ENCODE data around the gene CFAP97D1. TPM values are rescaled to one million over a fixed set of nuclear protein-coding genes. Genes with fewer than 3 reads are reported as not detected.

CFAP97D1 gene
- total RNA-seq, 2 experiments from 2014 or later: not detected

DNA sequence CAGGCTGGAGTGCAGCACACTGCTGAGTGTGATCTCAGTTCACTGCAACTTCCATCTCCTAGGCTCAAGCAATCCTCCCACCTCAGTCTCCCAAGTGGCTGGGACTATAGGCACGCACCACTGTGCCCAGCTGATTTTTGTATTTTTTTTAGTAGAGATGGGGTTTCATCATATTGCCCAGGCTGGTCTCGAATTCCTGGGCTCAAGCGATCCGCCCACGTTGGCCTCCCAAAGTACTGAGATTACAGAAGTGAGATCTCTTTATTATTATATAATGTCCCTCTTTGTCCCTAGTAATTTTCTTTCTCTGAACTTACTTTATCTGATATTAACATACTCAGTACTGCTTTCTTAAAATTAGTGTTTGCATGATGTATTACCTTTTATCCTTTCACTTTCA lies 8.3 kb downstream of the CFAP97D1 start:
- no peak overlapping the region for H2AFZ ChIP-seq (ENCODE audit: low read length)
- H3K79me2 ChIP-seq (ENCODE audit: insufficient read depth, low read depth, low read length): no peaks in the 10 kb centered on the region
- H3K36me3 ChIP-seq (ENCODE audit: insufficient read depth, low read length): no peaks in the 10 kb centered on the region
- BruUV-seq (replicated peaks): no TSS peak
- DNase-seq (ENCODE audit: low spot score): no peak
- TF ChIP-seq, protein P1, sequence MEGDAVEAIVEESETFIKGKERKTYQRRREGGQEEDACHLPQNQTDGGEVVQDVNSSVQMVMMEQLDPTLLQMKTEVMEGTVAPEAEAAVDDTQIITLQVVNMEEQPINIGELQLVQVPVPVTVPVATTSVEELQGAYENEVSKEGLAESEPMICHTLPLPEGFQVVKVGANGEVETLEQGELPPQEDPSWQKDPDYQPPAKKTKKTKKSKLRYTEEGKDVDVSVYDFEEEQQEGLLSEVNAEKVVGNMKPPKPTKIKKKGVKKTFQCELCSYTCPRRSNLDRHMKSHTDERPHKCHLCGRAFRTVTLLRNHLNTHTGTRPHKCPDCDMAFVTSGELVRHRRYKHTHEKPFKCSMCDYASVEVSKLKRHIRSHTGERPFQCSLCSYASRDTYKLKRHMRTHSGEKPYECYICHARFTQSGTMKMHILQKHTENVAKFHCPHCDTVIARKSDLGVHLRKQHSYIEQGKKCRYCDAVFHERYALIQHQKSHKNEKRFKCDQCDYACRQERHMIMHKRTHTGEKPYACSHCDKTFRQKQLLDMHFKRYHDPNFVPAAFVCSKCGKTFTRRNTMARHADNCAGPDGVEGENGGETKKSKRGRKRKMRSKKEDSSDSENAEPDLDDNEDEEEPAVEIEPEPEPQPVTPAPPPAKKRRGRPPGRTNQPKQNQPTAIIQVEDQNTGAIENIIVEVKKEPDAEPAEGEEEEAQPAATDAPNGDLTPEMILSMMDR (conservative IDR thresholded peaks at IDR 0.05; ENCODE audit: low read length): no peak
- no peak for TF ChIP-seq EZH2phosphoT487 (IDR thresholded peaks at IDR 0.05; ENCODE audit: borderline replicate concordance, low read depth, low read length)
- intact Hi-C loops (cut with micrococcal nuclease; ENCODE audit: unreplicated experiment): no loop called here
- no peak overlapping the region for H3K4me3 ChIP-seq (ENCODE audit: low read depth, low read length, poor library complexity, severe bottlenecking)
- H3K4me2 ChIP-seq (ENCODE audit: low read length): no peak overlapping the region
- H4K20me1 ChIP-seq (ENCODE audit: insufficient read depth, low read length): no peaks in the 10 kb centered on the region
- H3K4me1 ChIP-seq (ENCODE audit: insufficient read depth, low read length, poor library complexity, severe bottlenecking): no peaks in the 10 kb centered on the region
- no peaks in the 10 kb centered on the region for H3K9me3 ChIP-seq (ENCODE audit: low read length)
- no peaks in the 10 kb centered on the region for H3K9me2 ChIP-seq (ENCODE audit: insufficient read depth, low read length)
- no peak overlapping the region for H3K27ac ChIP-seq (ENCODE audit: low read depth, low read length, poor library complexity, severe bottlenecking)
- POLR2A ChIA-PET: interaction anchor here (0.5 kb wide), 2 partner anchors 1004 to 1277 kb away, joined by 3 to 4 read pairs; no protein-coding TSS in a partner anchor
- CTCF ChIA-PET (ENCODE audit: unreplicated experiment): no interaction called here

DNA sequence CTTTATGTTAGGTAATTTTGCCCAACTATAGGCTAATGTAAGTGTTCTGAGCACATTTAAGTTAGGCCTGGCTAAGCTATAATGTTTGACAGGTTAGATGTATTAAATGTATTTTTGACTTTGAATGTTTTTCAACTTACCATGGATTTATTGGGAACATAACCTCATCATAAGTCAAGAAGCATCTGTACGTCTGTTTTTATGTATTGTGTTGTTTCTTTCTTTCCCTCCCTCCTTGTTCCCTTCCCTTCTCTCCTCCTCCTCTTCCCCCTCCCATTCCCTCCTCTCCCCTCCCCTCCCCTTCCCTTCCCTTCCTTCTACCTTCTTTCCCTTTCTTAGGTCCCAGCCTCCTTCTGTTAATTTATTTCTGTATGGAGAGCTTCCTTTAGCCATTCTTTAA lies 9.2 kb downstream of the CFAP97D1 start:
- intact Hi-C loops (cut with micrococcal nuclease; ENCODE audit: unreplicated experiment): no loop called here
- H3K79me2 ChIP-seq (ENCODE audit: insufficient read depth, low read depth, low read length): no peaks in the 10 kb centered on the region

DNA sequence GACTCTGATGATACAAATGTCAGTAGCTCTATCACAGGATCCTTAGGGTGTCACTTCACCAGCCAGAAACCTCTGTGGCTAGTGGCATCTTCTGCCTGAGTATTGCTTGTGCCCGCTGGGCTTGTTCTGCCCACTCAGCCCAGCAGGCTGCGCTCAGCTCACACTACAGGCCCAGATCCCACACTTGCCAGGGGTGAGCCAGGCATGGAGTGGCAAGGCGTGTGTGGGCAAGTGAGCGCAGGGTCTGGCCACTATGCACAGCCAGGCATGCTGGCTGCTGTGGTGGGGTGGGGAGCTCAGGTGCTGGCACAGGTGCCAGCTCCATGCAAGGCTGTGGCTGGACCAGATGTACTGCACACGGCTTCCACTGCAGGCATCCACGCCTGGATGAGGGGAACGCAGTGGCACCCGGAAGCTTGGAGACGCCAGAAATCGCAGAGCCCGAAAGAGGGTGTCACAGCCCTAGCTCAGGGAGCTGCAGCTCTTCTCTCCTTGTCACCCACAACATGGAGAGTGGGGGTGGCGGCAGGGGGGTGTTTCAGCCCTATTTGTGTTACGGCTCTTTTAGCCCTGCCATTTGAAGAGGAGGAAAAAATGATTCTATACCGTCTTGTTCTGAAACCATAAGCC lies 10.2 kb downstream of the CFAP97D1 start:
- Histone ChIP-seq H3K4me1 (ENCODE audit: insufficient read depth, low read length, poor library complexity, severe bottlenecking) (no peaks in the 10 kb centered on the region), H3K79me2 (ENCODE audit: insufficient read depth, low read depth, low read length) (no peaks in the 10 kb centered on the region), H4K20me1 (ENCODE audit: insufficient read depth, low read length) (no peaks in the 10 kb centered on the region), H3K4me3 (ENCODE audit: low read depth, low read length, poor library complexity, severe bottlenecking) (no peak overlapping the region), H3K4me2 (ENCODE audit: low read length) (no peak overlapping the region), H2AFZ (ENCODE audit: low read length) (no peak overlapping the region), H3K9me3 (ENCODE audit: low read length) (no peaks in the 10 kb centered on the region), H3K9me2 (ENCODE audit: insufficient read depth, low read length) (no peaks in the 10 kb centered on the region), H3K36me3 (ENCODE audit: insufficient read depth, low read length) (no peaks in the 10 kb centered on the region), H3K27ac (ENCODE audit: low read depth, low read length, poor library complexity, severe bottlenecking) (no peak overlapping the region)
- no peak for TF ChIP-seq EZH2phosphoT487 (IDR thresholded peaks at IDR 0.05; ENCODE audit: borderline replicate concordance, low read depth, low read length)
- TF ChIP-seq, protein P1 (conservative IDR thresholded peaks at IDR 0.05; ENCODE audit: low read length): no peak
- ChIA-PET POLR2A (no interaction called here), CTCF (ENCODE audit: unreplicated experiment) (no interaction called here)
- DNase-seq (ENCODE audit: low spot score): no peak
- intact Hi-C loops (cut with micrococcal nuclease; ENCODE audit: unreplicated experiment): no loop called here
- no TSS peak for BruUV-seq (replicated peaks)

More for the DNA sequence above, 9.2 kb downstream of the CFAP97D1 start:
- H3K4me2 ChIP-seq (ENCODE audit: low read length): no peak overlapping the region
- DNase-seq (ENCODE audit: low spot score): no peak
- CTCF ChIA-PET (ENCODE audit: unreplicated experiment): no interaction called here
- H3K27ac ChIP-seq (ENCODE audit: low read depth, low read length, poor library complexity, severe bottlenecking): no peak overlapping the region
- no peaks in the 10 kb centered on the region for H3K36me3 ChIP-seq (ENCODE audit: insufficient read depth, low read length)
- BruUV-seq (replicated peaks): no TSS peak
- TF ChIP-seq, protein P1 (conservative IDR thresholded peaks at IDR 0.05; ENCODE audit: low read length): no peak
- no peak for TF ChIP-seq EZH2phosphoT487 (IDR thresholded peaks at IDR 0.05; ENCODE audit: borderline replicate concordance, low read depth, low read length)
- H3K9me2 ChIP-seq (ENCODE audit: insufficient read depth, low read length): no peaks in the 10 kb centered on the region
- H4K20me1 ChIP-seq (ENCODE audit: insufficient read depth, low read length): no peaks in the 10 kb centered on the region
- no peak overlapping the region for H3K4me3 ChIP-seq (ENCODE audit: low read depth, low read length, poor library complexity, severe bottlenecking)
- H3K9me3 ChIP-seq (ENCODE audit: low read length): no peaks in the 10 kb centered on the region
- H3K4me1 ChIP-seq (ENCODE audit: insufficient read depth, low read length, poor library complexity, severe bottlenecking): no peaks in the 10 kb centered on the region
- H2AFZ ChIP-seq (ENCODE audit: low read length): no peak overlapping the region
- POLR2A ChIA-PET: no interaction called here
